WTC11 (cell line): Measurements from ENCODE around the gene TMEM72. TPM values are rescaled to one million over a fixed set of nuclear protein-coding genes. Genes with fewer than 3 reads are reported as not detected.

Experiments used
- ATAC-seq: fragments of 200-7000 bp; cut with Tn5 transposase; 2 replicates; pipeline ENCODE4 v1.10.0; 2021; ENCODE audit warnings: mild to moderate bottlenecking, moderate library complexity
- CTCF ChIA-PET: fragments of 300-600 bp; sonication (Branson Sonifier 250); formaldehyde crosslinking; loops from one replicate; lab custom pipeline; 2021; ENCODE audit warnings: antibody characterized with exemption; lab: Charles Lee
- POLR2A ChIA-PET: fragments of 350-600 bp; sonication (Branson Sonifier 250); formaldehyde crosslinking; loops from one replicate; lab custom pipeline; 2021; ENCODE audit warnings: antibody characterized with exemption; lab: Charles Lee
- DNase-seq: peaks from one replicate; pipeline ENCODE4 v3.0.0; 2021; ENCODE audit warnings: low spot score
- H3K27ac Mint-ChIP-seq: 2 replicates; pipeline ENCODE4 v1.8.0; 2021; ENCODE audit warnings: mixed read lengths
- H3K27me3 Mint-ChIP-seq: 2 replicates; pipeline ENCODE4 v1.8.0; 2021; ENCODE audit warnings: low read depth, mild to moderate bottlenecking, moderate library complexity, mixed read lengths
- H3K36me3 Mint-ChIP-seq: 2 replicates; pipeline ENCODE4 v1.8.0; 2021; ENCODE audit warnings: mixed read lengths
- H3K4me1 Mint-ChIP-seq: 2 replicates; pipeline ENCODE4 v1.8.0; 2022; ENCODE audit warnings: mixed read lengths
- H3K4me3 Mint-ChIP-seq: 2 replicates; pipeline ENCODE4 v1.8.0; 2021; ENCODE audit warnings: mild to moderate bottlenecking, moderate library complexity, mixed read lengths
- H3K9me3 Mint-ChIP-seq: 2 replicates; pipeline ENCODE4 v1.8.0; 2021; ENCODE audit warnings: mixed read lengths
- AFF4 ChIP-seq: sonication (generic); formaldehyde crosslinking; IDR thresholded peaks from 2 replicates; pipeline ENCODE4 v1.8.1; 2023; ENCODE audit warnings: mild to moderate bottlenecking, missing genetic modification reagents, borderline replicate concordance
- AR ChIP-seq: fragments of 250-450 bp; sonication (Bioruptor Pico); IDR thresholded peaks from 2 replicates; pipeline ENCODE4 v1.9.0; 2021; ENCODE audit warnings: mild to moderate bottlenecking
- ATF1 ChIP-seq: sonication (generic); formaldehyde crosslinking; IDR thresholded peaks from 2 replicates; pipeline ENCODE4 v1.8.1; 2023; ENCODE audit warnings: mild to moderate bottlenecking, moderate library complexity, missing genetic modification reagents
- ERG ChIP-seq: fragments of 250-450 bp; sonication (Bioruptor Pico); IDR thresholded peaks from 2 replicates; pipeline ENCODE4 v1.8.0; 2021; ENCODE audit warnings: mild to moderate bottlenecking
- FOXK1 ChIP-seq: sonication (generic); formaldehyde crosslinking; IDR thresholded peaks from 2 replicates; pipeline ENCODE4 v1.8.0; 2022; ENCODE audit warnings: mild to moderate bottlenecking, moderate library complexity, missing genetic modification reagents
- FOXP1 ChIP-seq: sonication (generic); formaldehyde crosslinking; IDR thresholded peaks from 2 replicates; pipeline ENCODE4 v1.8.0; 2022; ENCODE audit warnings: missing genetic modification reagents, mild to moderate bottlenecking, moderate library complexity, borderline replicate concordance
- MAX ChIP-seq: sonication (generic); formaldehyde crosslinking; IDR thresholded peaks from 2 replicates; pipeline ENCODE4 v1.8.0; 2022; ENCODE audit warnings: mild to moderate bottlenecking, missing genetic modification reagents
- MXD4 ChIP-seq: fragments of 250-450 bp; sonication (Bioruptor Pico); IDR thresholded peaks from 2 replicates; pipeline ENCODE4 v1.8.0; 2021; ENCODE audit warnings: mild to moderate bottlenecking, moderate library complexity, borderline replicate concordance
- MYBL2 ChIP-seq: sonication (generic); formaldehyde crosslinking; IDR thresholded peaks from 2 replicates; pipeline ENCODE4 v1.8.1; 2023; ENCODE audit warnings: mild to moderate bottlenecking, moderate library complexity, missing genetic modification reagents
- NFYB ChIP-seq: sonication (generic); formaldehyde crosslinking; conservative IDR thresholded peaks from 2 replicates; pipeline ENCODE4 v1.8.0; 2022; ENCODE audit warnings: low read depth, missing genetic modification reagents
- OVOL2 ChIP-seq: fragments of 250-450 bp; sonication (Bioruptor Pico); IDR thresholded peaks from 2 replicates; pipeline ENCODE4 v1.9.0; 2021; ENCODE audit warnings: mild to moderate bottlenecking, borderline replicate concordance
- RELA ChIP-seq: sonication (generic); formaldehyde crosslinking; IDR thresholded peaks from 2 replicates; pipeline ENCODE4 v1.8.1; 2022; ENCODE audit warnings: missing genetic modification reagents, mild to moderate bottlenecking, borderline replicate concordance
- RORB ChIP-seq: fragments of 250-450 bp; sonication (Bioruptor Pico); IDR thresholded peaks from 2 replicates; pipeline ENCODE4 v1.9.0; 2021; ENCODE audit warnings: mild to moderate bottlenecking
- STAT6 ChIP-seq: sonication (generic); formaldehyde crosslinking; conservative IDR thresholded peaks from 2 replicates; pipeline ENCODE4 v1.8.1; 2023; ENCODE audit warnings: mild to moderate bottlenecking, low read depth, missing genetic modification reagents, moderate library complexity
- ZBTB43 ChIP-seq: sonication (generic); formaldehyde crosslinking; IDR thresholded peaks from 2 replicates; pipeline ENCODE4 v1.8.1; 2023; ENCODE audit warnings: mild to moderate bottlenecking, missing genetic modification reagents
- ZNF219 ChIP-seq: sonication (generic); formaldehyde crosslinking; IDR thresholded peaks from 2 replicates; pipeline ENCODE4 v1.8.0; 2023; ENCODE audit warnings: missing genetic modification reagents, mild to moderate bottlenecking, borderline replicate concordance
- ZNF416 ChIP-seq: fragments of 250-450 bp; sonication (Bioruptor Pico); IDR thresholded peaks from 2 replicates; pipeline ENCODE4 v1.9.0; 2021; ENCODE audit warnings: mild to moderate bottlenecking, inconsistent platforms
- ZSCAN18 ChIP-seq: fragments of 250-450 bp; sonication (Bioruptor Pico); IDR thresholded peaks from 2 replicates; pipeline ENCODE4 v2.1.2; 2022; ENCODE audit warnings: mild to moderate bottlenecking, moderate library complexity
- total RNA-seq: library from RNA; stranded (reverse); gene quantifications from 3 replicates; pipeline ENCODE4 v1.2.3, GENCODE V29; 2021

Gene TMEM72
- total RNA-seq, 1 experiment from 2014 or later: not detected

GRCh38 chr10:44923611-44924010 lies 12.5 kb downstream of the TMEM72 start:
- Mint-ChIP-seq H3K27ac (no peak overlapping the region), H3K27me3 (no peaks in the 10 kb centered on the region), H3K4me3 (no peak overlapping the region), H3K36me3 (no peaks in the 10 kb centered on the region), H3K4me1 (no peaks in the 10 kb centered on the region), H3K9me3 (no peaks in the 10 kb centered on the region)
- ChIA-PET POLR2A (no interaction called here), CTCF (interaction anchor here (2.2 to 2.5 kb wide), 2 partner anchors 45 to 59 kb away, joined by 43 to 54 read pairs; no protein-coding TSS in a partner anchor)
- no peak for DNase-seq
- no peak for ATAC-seq
- TF ChIP-seq AFF4 (CRISPR knock-in tag): no peak
- TF ChIP-seq RORB (CRISPR knock-in tag): no peak
- TF ChIP-seq FOXK1 (CRISPR knock-in tag): no peak
- TF ChIP-seq FOXP1 (CRISPR knock-in tag): no peak
- no peak for TF ChIP-seq ZBTB43 (CRISPR knock-in tag)
- TF ChIP-seq RELA: no peak
- no peak for TF ChIP-seq MAX (CRISPR knock-in tag)
- no peak for TF ChIP-seq ATF1 (CRISPR knock-in tag)
- TF ChIP-seq ERG (CRISPR knock-in tag): no peak
- no peak for TF ChIP-seq STAT6 (CRISPR knock-in tag)
- TF ChIP-seq ZNF219 (CRISPR knock-in tag): no peak

GRCh38 chr10:44924261-44925040 lies 13.3 kb downstream of the TMEM72 start:
- no peaks in the 10 kb centered on the region for H3K36me3 Mint-ChIP-seq
- ChIA-PET POLR2A (no interaction called here), CTCF (interaction anchor here (0.6 to 2.5 kb wide), 20 partner anchors 15 to 538 kb away, joined by 3 to 54 read pairs (median 6); partner anchors contain the start of gene TMEM72)
- no peaks in the 10 kb centered on the region; the same call in 1 of the 2 replicates for H3K9me3 Mint-ChIP-seq
- ATAC-seq (peak; percentile 15; the same call in 1 of the 2 replicates), DNase-seq (no peak)
- H3K4me1 Mint-ChIP-seq: no peaks in the 10 kb centered on the region
- no peak overlapping the region for H3K27ac Mint-ChIP-seq
- H3K4me3 Mint-ChIP-seq: no peak overlapping the region
- H3K27me3 Mint-ChIP-seq: peaks cover 3% of the 10 kb centered on the region
- TF ChIP-seq ZNF416 (CRISPR knock-in tag) (no peak), AR (CRISPR knock-in tag) (no peak), MXD4 (CRISPR knock-in tag) (no peak), ZBTB43 (CRISPR knock-in tag) (no peak), OVOL2 (CRISPR knock-in tag) (no peak), NFYB (CRISPR knock-in tag) (no peak), ZSCAN18 (no peak), MYBL2 (CRISPR knock-in tag) (no peak)
